Tibial artery (tissue), 4 donors: Measurements from ENCODE around the gene ARL6IP1.
"Not testable (repeated sequence)": the region's sequence is repeated elsewhere in the genome, so short reads cannot be mapped to it uniquely, and the experiment has no call there.

Experiments
- DNase-seq, 2 donors: peaks; one replicate each; pipeline ENCODE4 v3.0.0-alpha.2; 2019
- H3K27ac ChIP-seq, 2 donors: fragments of 200-600 bp; sonication (generic) in 1 of 2; 1 replicate in 1 of 2; 2 replicates in 1 of 2; pipeline ENCODE4 v1.5.1; 2018 to 2019; ENCODE audit warnings: mild to moderate bottlenecking in 1 of 2
- H3K27me3 ChIP-seq, 2 donors: fragments of 200-600 bp; sonication (generic) in 1 of 2; one replicate each; pipeline versions ENCODE4 v1.5.1 to v1.6.0; 2016 to 2019
- H3K36me3 ChIP-seq, 3 donors: fragments of 200-600 bp; sonication (generic) in 2 of 3; one replicate each; pipeline ENCODE4 v1.5.1; 2016 to 2019; ENCODE audit warnings: mild to moderate bottlenecking in 2 of 3
- H3K4me1 ChIP-seq, 4 donors: fragments of 200-600 bp; sonication (generic) in 2 of 4; 1 replicate in 3 of 4; 2 replicates in 1 of 4; pipeline ENCODE4 v1.5.1; 2016 to 2019
- H3K4me3 ChIP-seq, 2 donors: fragments of 200-600 bp; sonication (generic) in 1 of 2; 1 replicate in 1 of 2; 2 replicates in 1 of 2; pipeline ENCODE4 v1.5.1; 2018 to 2019; ENCODE audit warnings: mild to moderate bottlenecking in 2 of 2
- H3K9me3 ChIP-seq, 3 donors: fragments of 200-600 bp; sonication (generic) in 1 of 3; one replicate each; pipeline ENCODE4 v1.5.1; 2016 to 2019
- CTCF ChIP-seq, 2 experiments: fragments of 200-600 bp in 1 of 2; fragments of 450-650 bp in 1 of 2; IDR thresholded peaks; one replicate each; pipeline ENCODE4 v1.5.1; 2017 to 2019; ENCODE audit warnings: antibody characterized with exemption in 2 of 2, mild to moderate bottlenecking in 1 of 2, moderate library complexity in 1 of 2
- intact Hi-C: fragments of 100-400 bp; cut with DNase I; formaldehyde crosslinking; loops from one replicate; pipeline ENCODE4 v1.15.0; 2023; ENCODE audit warnings: low total_unique reads

Gene ARL6IP1

DNA sequence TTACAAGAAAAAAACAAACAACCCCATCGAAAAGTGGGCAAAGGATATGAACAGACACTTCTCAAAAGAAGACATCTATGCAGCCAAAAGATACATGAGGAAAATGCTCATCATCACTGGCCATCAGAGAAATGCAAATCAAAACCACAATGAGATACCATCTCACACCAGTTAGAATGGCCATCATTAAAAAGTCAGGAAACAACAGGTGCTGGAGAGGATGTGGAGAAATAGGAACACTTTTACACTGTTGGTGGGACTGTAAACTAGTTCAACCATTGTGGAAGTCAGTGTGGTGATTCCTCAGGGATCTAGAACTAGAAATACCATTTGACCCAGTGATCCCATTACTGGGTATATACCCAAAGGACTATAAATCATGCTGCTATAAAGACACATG, 23.7 kb downstream of the ARL6IP1 start:
- H3K27me3 ChIP-seq, H3K4me3 ChIP-seq, H3K27ac ChIP-seq, intact Hi-C loops, H3K9me3 ChIP-seq, DNase-seq, H3K4me1 ChIP-seq: not testable (repeated sequence)
- H3K36me3 ChIP-seq, result peaks cover 4 to 14% (median 4%) of the 10 kb centered on the region in 3 donors

DNA sequence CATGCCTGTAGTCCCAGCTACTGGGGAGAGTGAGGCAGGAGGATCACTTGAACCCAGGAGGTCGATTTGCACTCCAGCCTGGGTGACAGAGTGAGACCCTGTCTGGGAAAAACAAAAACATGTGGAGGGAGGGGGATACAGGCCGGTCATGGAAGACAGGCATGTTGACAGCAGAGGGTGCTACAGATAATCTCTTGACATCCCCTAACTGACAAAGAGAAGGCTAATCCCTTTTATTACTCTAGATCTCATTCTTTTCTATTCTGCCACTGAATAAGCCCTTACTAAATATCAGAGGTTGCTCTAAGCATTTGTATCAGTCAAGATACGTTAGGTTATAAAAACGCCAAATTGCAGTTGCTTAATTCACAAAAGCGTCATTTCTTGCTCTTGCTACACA, 25.0 kb downstream of the ARL6IP1 start:
- H3K4me3 ChIP-seq, intact Hi-C loops, H3K27ac ChIP-seq: not testable (repeated sequence)

GRCh38 chr16:18774651-18775050, 26.7 kb downstream of the ARL6IP1 start:
- H3K9me3 ChIP-seq, H3K27me3 ChIP-seq, DNase-seq, H3K4me3 ChIP-seq, H3K36me3 ChIP-seq, H3K27ac ChIP-seq, intact Hi-C loops, H3K4me1 ChIP-seq: not testable (repeated sequence)

More for the DNA sequence above, 25.0 kb downstream of the ARL6IP1 start:
- H3K27me3 ChIP-seq, H3K4me1 ChIP-seq, H3K9me3 ChIP-seq, DNase-seq, H3K36me3 ChIP-seq: not testable (repeated sequence)

DNA sequence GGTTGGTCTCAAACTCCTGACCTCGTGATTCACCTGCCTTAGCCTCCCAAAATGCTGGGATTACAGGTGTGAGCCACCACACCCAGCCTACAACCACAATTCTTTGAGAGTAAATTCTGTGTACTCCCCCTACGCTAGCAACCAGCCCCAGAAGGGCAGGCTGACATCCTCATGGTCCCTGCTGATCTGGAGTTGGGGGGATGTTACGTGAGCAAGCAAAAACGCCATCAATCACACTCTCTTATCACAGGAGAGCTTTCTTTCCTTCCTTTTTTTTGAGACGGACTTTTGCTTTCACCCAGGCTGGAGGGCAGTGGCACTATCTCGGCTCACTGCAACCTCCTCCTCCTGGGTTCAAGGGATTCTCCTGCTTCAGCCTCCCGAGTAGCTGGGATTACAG, 29.2 kb downstream of the ARL6IP1 start:
- H3K9me3 ChIP-seq, H3K4me1 ChIP-seq, H3K4me3 ChIP-seq, DNase-seq, H3K36me3 ChIP-seq, H3K27ac ChIP-seq, intact Hi-C loops, H3K27me3 ChIP-seq: not testable (repeated sequence)

- intact Hi-C loops, H3K4me3 ChIP-seq, H3K4me1 ChIP-seq, H3K36me3 ChIP-seq, H3K27ac ChIP-seq, H3K9me3 ChIP-seq, DNase-seq, H3K27me3 ChIP-seq: not testable (repeated sequence)
Measured at GRCh38 chr16:18770336-18770962, 30.9 kb downstream of the ARL6IP1 start.

DNA sequence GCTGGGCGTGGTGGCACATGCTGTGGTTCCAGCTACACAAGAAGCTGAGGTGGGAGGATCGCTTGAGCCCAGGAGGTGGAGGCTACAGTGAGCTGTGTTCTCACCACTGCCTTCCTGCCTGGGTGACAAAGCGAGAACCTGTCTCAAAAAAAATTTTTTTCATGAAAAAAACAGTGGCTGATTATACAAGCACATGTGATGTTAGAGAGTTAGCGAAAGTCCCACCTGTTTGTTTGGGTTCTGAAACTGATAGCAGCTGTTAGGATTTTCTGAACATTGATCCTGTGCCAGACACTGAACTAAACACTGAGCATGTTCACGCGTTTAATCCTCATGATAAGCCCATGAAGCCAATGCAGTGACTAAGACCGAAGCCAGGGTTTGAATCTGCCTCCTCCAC, 34.1 kb downstream of the ARL6IP1 start:
- H3K9me3 ChIP-seq, H3K4me1 ChIP-seq, DNase-seq, H3K4me3 ChIP-seq, H3K36me3 ChIP-seq, H3K27ac ChIP-seq, H3K27me3 ChIP-seq, intact Hi-C loops: not testable (repeated sequence)

- DNase-seq, H3K36me3 ChIP-seq, H3K9me3 ChIP-seq, H3K4me1 ChIP-seq, H3K27me3 ChIP-seq, H3K4me3 ChIP-seq, H3K27ac ChIP-seq, intact Hi-C loops: not testable (repeated sequence)
Measured at GRCh38 chr16:18762713-18763112, 38.6 kb downstream of the ARL6IP1 start.

GRCh38 chr16:18759598-18760520, 41.5 kb downstream of the ARL6IP1 start:
- H3K36me3 ChIP-seq, H3K27me3 ChIP-seq, H3K4me1 ChIP-seq, H3K4me3 ChIP-seq, H3K9me3 ChIP-seq, intact Hi-C loops, H3K27ac ChIP-seq: not testable (repeated sequence)
- TF ChIP-seq CTCF (IDR thresholded peaks at IDR 0.05), result peak; percentile 55 to 56
- peak in 1 of 2 donors; percentile 56 for DNase-seq

DNA sequence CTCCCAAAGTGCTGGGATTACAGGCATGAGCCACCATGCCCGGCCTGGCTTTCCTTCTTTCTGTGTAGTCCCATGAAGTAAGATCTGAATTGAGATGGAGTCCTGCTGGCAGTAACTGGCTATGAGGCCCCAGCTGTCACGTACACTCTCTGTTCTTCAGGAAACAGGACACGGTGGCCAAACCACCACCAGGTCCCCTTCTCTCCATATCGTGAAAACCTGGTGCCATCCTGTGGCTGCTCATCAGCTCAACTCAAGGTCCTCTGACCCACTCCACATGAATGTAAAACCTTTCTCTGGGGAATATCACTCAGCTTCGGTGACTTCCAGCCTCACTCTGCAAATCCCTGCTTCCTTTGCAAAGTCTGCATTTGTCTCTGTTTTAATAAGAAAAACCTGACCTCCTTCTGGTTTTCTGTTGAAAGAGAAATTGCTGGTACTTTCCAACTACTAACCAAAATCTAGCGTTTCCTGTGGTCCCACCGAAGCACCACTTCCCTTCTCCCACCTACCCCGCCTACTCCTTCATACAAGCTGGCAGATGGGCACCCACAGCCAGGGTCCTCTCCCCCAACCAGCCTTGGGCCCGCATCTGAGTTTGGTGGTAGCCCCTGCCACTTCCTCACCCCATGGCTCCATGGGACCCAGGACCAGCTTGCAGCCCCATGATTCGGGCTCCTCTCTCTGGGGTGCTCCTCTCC, 43.2 kb downstream of the ARL6IP1 start:
- H3K36me3 ChIP-seq, H3K27ac ChIP-seq, DNase-seq, H3K27me3 ChIP-seq, H3K4me3 ChIP-seq, H3K9me3 ChIP-seq, H3K4me1 ChIP-seq, intact Hi-C loops: not testable (repeated sequence)

DNA sequence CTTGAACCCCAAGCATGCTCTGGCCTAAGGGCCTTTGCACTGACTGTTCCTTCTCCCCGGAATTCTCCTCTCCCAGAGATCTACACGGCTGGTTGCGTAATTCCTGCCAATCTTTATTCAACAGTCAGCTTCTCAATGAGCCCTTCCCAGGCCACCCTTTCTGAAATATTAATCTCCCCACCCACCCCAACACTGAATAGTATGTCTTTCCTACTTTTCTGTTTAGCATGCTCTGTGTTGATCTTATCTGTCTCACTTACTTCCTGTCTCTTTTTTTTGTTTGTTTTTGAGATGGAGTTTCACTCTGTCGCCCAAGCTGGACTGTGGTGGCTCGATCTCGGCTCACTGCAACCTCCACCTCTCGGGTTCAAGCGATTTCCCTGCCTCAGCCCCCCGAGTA, 44.7 kb downstream of the ARL6IP1 start:
- intact Hi-C loops, H3K4me1 ChIP-seq, H3K27me3 ChIP-seq, H3K36me3 ChIP-seq, H3K9me3 ChIP-seq, H3K4me3 ChIP-seq, H3K27ac ChIP-seq, DNase-seq: not testable (repeated sequence)

- DNase-seq, H3K27ac ChIP-seq, intact Hi-C loops, H3K9me3 ChIP-seq, H3K27me3 ChIP-seq, H3K4me3 ChIP-seq, H3K4me1 ChIP-seq, H3K36me3 ChIP-seq: not testable (repeated sequence)
Measured at GRCh38 chr16:18742870-18743269, 58.5 kb downstream of the ARL6IP1 start.
